Esophagus squamous epithelium (tissue), 5 donors: Measurements from ENCODE around the gene VWA8. TPM values are rescaled to one million over a fixed set of nuclear protein-coding genes. Genes with fewer than 3 reads are reported as not detected.

Source experiments
- DNase-seq: peaks from one replicate; lab custom pipeline; 2025; lab: John Stamatoyannopoulos, UW
- H3K27ac ChIP-seq, 4 donors: fragments of 200-600 bp; sonication (generic); one replicate each; pipeline ENCODE4 v1.5.1; 2016 to 2019; ENCODE audit warnings: mild to moderate bottlenecking in 1 of 4
- H3K27me3 ChIP-seq, 4 donors: fragments of 200-600 bp; sonication (generic); 1 replicate in 3 of 4; 2 replicates in 1 of 4; pipeline versions ENCODE4 v1.5.1 to v1.6.0; 2017 to 2021; ENCODE audit warnings: antibody characterized with exemption in 1 of 4
- H3K36me3 ChIP-seq, 3 donors: fragments of 200-600 bp; sonication (generic); one replicate each; pipeline ENCODE4 v1.5.1; 2016 to 2019
- H3K4me1 ChIP-seq, 3 donors: fragments of 200-600 bp; sonication (generic); one replicate each; pipeline ENCODE4 v1.5.1; 2017 to 2019
- H3K4me3 ChIP-seq, 4 donors: fragments of 200-600 bp; sonication (generic); 1 replicate in 3 of 4; 2 replicates in 1 of 4; pipeline ENCODE4 v1.5.1; 2016 to 2019; ENCODE audit warnings: mild to moderate bottlenecking in 2 of 4, moderate library complexity in 1 of 4
- H3K9me3 ChIP-seq, 3 donors: fragments of 200-600 bp; sonication (generic); one replicate each; pipeline ENCODE4 v1.5.1; 2016 to 2019
- CTCF ChIP-seq, 6 experiments: fragments of 450-650 bp in 4 of 6; fragments of 200-600 bp in 2 of 6; sonication (generic) in 2 of 6; IDR thresholded peaks; one replicate each; pipeline ENCODE4 v1.5.1; 2016 to 2019; ENCODE audit warnings: antibody characterized with exemption in 6 of 6, mild to moderate bottlenecking in 4 of 6, moderate library complexity in 4 of 6
- POLR2A ChIP-seq, 4 donors: fragments of 450-650 bp; IDR thresholded peaks; one replicate each; pipeline ENCODE4 v1.6.1; 2017; ENCODE audit warnings: antibody characterized with exemption in 4 of 4, mild to moderate bottlenecking in 4 of 4, moderate library complexity in 3 of 4
- WGBS, 2 donors: methylation state at CpG; one replicate each; pipeline ENCODE4 v1.1.5; 2018; 5-methylcytosine and 5-hydroxymethylcytosine counted together
- intact Hi-C: fragments of 100-400 bp; cut with DNase I; formaldehyde crosslinking; loops from one replicate; pipeline ENCODE4 v1.15.0; 2022
- total RNA-seq, 4 donors: library from RNA; depleted of rRNA; stranded (reverse); fragments of >200 nt; gene quantifications; one replicate each; pipeline ENCODE4 v1.1.0, GENCODE V29; 2016
- donor health status: DM: yes; HTN: yes; CAD: no.

The VWA8 gene
- total RNA-seq, 4 donors from 2014 or later: 10.5 to 23.7 (median 17.3) TPM

GRCh38 chr13:41608839-41609177 is 352.1 kb downstream of the VWA8 start:
- TF ChIP-seq POLR2A (IDR thresholded peaks at IDR 0.05): no peak
- no peak for TF ChIP-seq CTCF (IDR thresholded peaks at IDR 0.05)
- no peak for DNase-seq
- H3K4me1 ChIP-seq: peaks cover 0 to 1% (median 0%) of the 10 kb centered on the region in 3 donors
- WGBS, 2 donors: 60 to 69% methylated on average over 1 of the region's 1 CpG
- H3K4me3 ChIP-seq: no peak overlapping the region
- no peak overlapping the region for H3K27ac ChIP-seq
- intact Hi-C loops: no loop called here
- H3K9me3 ChIP-seq: no peaks in the 10 kb centered on the region
- peaks cover 0 to 71% (median 0%) of the 10 kb centered on the region in 3 donors for H3K36me3 ChIP-seq
- no peaks in the 10 kb centered on the region for H3K27me3 ChIP-seq

- Histone ChIP-seq H3K4me3 (no peak overlapping the region), H3K27me3 (no peaks in the 10 kb centered on the region), H3K4me1 (no peaks in the 10 kb centered on the region), H3K36me3 (peaks cover 0 to 66% (median 0%) of the 10 kb centered on the region in 3 donors), H3K27ac (no peak overlapping the region), H3K9me3 (no peaks in the 10 kb centered on the region)
- intact Hi-C loops: no loop called here
- DNase-seq: no peak
- TF ChIP-seq CTCF (IDR thresholded peaks at IDR 0.05): no peak
- no peak for TF ChIP-seq POLR2A (IDR thresholded peaks at IDR 0.05)
- 83 to 88% methylated on average over 5 of the region's 5 CpGs for WGBS, 2 donors
These were observed 352.6 kb downstream of the VWA8 start for GRCh38 chr13:41608111-41608838.

- Histone ChIP-seq H3K9me3 (no peaks in the 10 kb centered on the region), H3K36me3 (peaks cover 0 to 62% (median 0%) of the 10 kb centered on the region in 3 donors), H3K27ac (no peak overlapping the region), H3K27me3 (no peaks in the 10 kb centered on the region), H3K4me1 (no peaks in the 10 kb centered on the region), H3K4me3 (no peak overlapping the region)
- TF ChIP-seq POLR2A (IDR thresholded peaks at IDR 0.05): no peak
- TF ChIP-seq CTCF (IDR thresholded peaks at IDR 0.05): no peak
- 87 to 98% methylated on average over 2 of the region's 2 CpGs for WGBS, 2 donors
- intact Hi-C loops: no loop called here
- DNase-seq: no peak
These were observed 354.3 kb downstream of the VWA8 start for GRCh38 chr13:41606646-41607045.

GRCh38 chr13:41605319-41606285 is 355.3 kb downstream of the VWA8 start:
- peaks cover 0 to 61% (median 0%) of the 10 kb centered on the region in 3 donors for H3K36me3 ChIP-seq
- 84 to 95% methylated on average over 5 of the region's 5 CpGs for WGBS, 2 donors

More at GRCh38 chr13:41605319-41606285, 355.3 kb downstream of the VWA8 start:
- intact Hi-C loops: no loop called here
- DNase-seq: no peak
- H3K9me3 ChIP-seq: no peaks in the 10 kb centered on the region
- no peak overlapping the region for H3K4me3 ChIP-seq
- no peaks in the 10 kb centered on the region for H3K4me1 ChIP-seq
- no peak overlapping the region for H3K27ac ChIP-seq
- no peak for TF ChIP-seq CTCF (IDR thresholded peaks at IDR 0.05)
- TF ChIP-seq POLR2A (IDR thresholded peaks at IDR 0.05): no peak
- no peaks in the 10 kb centered on the region for H3K27me3 ChIP-seq
